ENCODE results near the gene TGM1. TPM values are rescaled to one million over a fixed set of nuclear protein-coding genes. Genes with fewer than 3 reads are reported as not detected.

Gene TGM1
- total and polyA plus RNA-seq, 7 experiments from 2014 or later: 4.8 to 12.9 (median 7.1) TPM; not detected in 2

DNA sequence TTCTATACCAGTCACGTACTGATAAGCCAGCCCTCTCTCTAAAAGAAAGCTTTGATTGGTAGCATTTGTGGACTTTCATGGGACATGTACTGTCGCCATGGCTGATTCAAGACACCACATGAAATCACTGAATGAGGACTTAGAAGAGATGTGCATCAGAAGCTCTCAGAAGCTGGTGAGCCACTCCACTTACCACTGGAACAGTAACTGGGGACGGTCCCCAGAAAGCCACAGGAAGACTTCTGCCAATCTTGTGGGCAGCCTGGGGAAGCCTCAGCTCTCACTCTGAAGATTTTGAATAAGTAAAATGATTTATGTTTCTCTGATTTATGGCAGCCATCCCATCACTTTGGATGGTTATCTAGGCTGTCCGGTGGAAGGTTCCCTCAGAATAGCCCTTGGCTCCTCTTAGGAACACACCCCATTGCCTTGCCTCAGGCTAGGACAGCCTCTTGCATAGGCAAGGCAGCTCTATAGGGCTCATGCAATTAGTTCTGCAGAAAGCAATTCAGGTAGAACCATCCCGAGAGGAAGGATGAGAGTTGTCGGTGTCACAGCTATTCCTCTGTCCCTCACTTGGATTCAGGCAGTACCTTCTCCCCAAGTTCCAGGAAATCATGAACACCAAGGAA lies 26.8 kb upstream of the TGM1 start:
- Histone ChIP-seq H3K36me3 (ENCODE audit: control insufficient read depth in 2 of 3, insufficient read depth in 3 of 3, low read length in 3 of 3) (peaks cover 0 to 38% (median 5%) of the 10 kb centered on the region in 3 experiments), H3K4me3 (ENCODE audit: low read length) (no peak overlapping the region), H3K4me1 (ENCODE audit: control insufficient read depth in 2 of 2, insufficient read depth in 2 of 2, low read length in 2 of 2) (no peaks in the 10 kb centered on the region), H3K9me3 (ENCODE audit: control insufficient read depth in 2 of 3, low read length in 3 of 3) (no peaks in the 10 kb centered on the region), H3K27ac (ENCODE audit: low read depth, low read length) (no peak overlapping the region), H3K27me3 (ENCODE audit: control insufficient read depth in 2 of 2, insufficient read depth in 2 of 2, low read length in 2 of 2) (no peaks in the 10 kb centered on the region)
- Mint-ChIP-seq H3K27ac (peak overlapping the region in 1 of 9 donors; percentile 28), H3K4me1 (peaks cover 0 to 17% (median 3%) of the 10 kb centered on the region in 7 donors), H3K4me3 (no peak overlapping the region), H3K27me3 (peaks cover 0 to 2% (median 0%) of the 10 kb centered on the region in 5 donors), H3K9me3 (peaks cover 0 to 2% (median 0%) of the 10 kb centered on the region in 11 donors), H3K36me3 (peaks cover 0 to 28% (median 12%) of the 10 kb centered on the region in 5 donors)
- DNase-seq: peak in 1 of 9 donors; percentile 62
- CTCF ChIA-PET: interaction anchor here (0.6 to 2.1 kb wide), 8 partner anchors 10 to 46 kb away, joined by 3 to 8 read pairs (median 4); partner anchors contain the start of genes CIDEB, DHRS1, NOP9 and TINF2
- POLR2A ChIA-PET: interaction anchor here (0.8 to 4.2 kb wide), 8 partner anchors 10 to 83 kb away, joined by 3 to 21 read pairs (median 4); partner anchors contain the start of genes DHRS1, NOP9, RABGGTA and TINF2
- intact Hi-C loops (cut with micrococcal nuclease): no loop called here
- peak; percentile 63 for ATAC-seq

GRCh38 chr14:24286996-24287395 lies 24.0 kb upstream of the TGM1 start:
- ChIA-PET POLR2A (no interaction called here), CTCF (interaction anchor here (1.2 kb wide), 1 partner anchor 44 kb away, joined by 5 read pairs; the partner anchor contains the start of gene TINF2)
- intact Hi-C loops (cut with micrococcal nuclease): no loop called here
- peaks cover 0 to 17% (median 3%) of the 10 kb centered on the region in 7 donors for H3K4me1 Mint-ChIP-seq
- H3K4me3 Mint-ChIP-seq: no peak overlapping the region
- Histone ChIP-seq H3K36me3 (ENCODE audit: control insufficient read depth in 2 of 3, insufficient read depth in 3 of 3, low read length in 3 of 3) (peaks cover 0 to 28% (median 5%) of the 10 kb centered on the region in 3 experiments), H3K4me3 (ENCODE audit: low read length) (no peak overlapping the region), H3K27ac (ENCODE audit: low read depth, low read length) (no peak overlapping the region), H3K27me3 (ENCODE audit: control insufficient read depth in 2 of 2, insufficient read depth in 2 of 2, low read length in 2 of 2) (no peaks in the 10 kb centered on the region), H3K4me1 (ENCODE audit: control insufficient read depth in 2 of 2, insufficient read depth in 2 of 2, low read length in 2 of 2) (no peaks in the 10 kb centered on the region), H3K9me3 (ENCODE audit: control insufficient read depth in 2 of 3, low read length in 3 of 3) (no peaks in the 10 kb centered on the region)
- no peak for DNase-seq
- H3K27ac Mint-ChIP-seq: peak overlapping the region in 1 of 9 donors; percentile 32
- no peaks in the 10 kb centered on the region for H3K9me3 Mint-ChIP-seq
- peaks cover 0 to 2% (median 0%) of the 10 kb centered on the region in 5 donors for H3K27me3 Mint-ChIP-seq
- H3K36me3 Mint-ChIP-seq: peaks cover 0 to 20% (median 10%) of the 10 kb centered on the region in 5 donors
- ATAC-seq: no peak

GRCh38 chr14:24285351-24285750 lies 22.4 kb upstream of the TGM1 start:
- H3K4me1 ChIP-seq (ENCODE audit: control insufficient read depth in 2 of 2, insufficient read depth in 2 of 2, low read length in 2 of 2): no peaks in the 10 kb centered on the region
- ATAC-seq: no peak
- no peaks in the 10 kb centered on the region for H3K9me3 ChIP-seq (ENCODE audit: control insufficient read depth in 2 of 3, low read length in 3 of 3)
- ChIA-PET CTCF (no interaction called here), POLR2A (no interaction called here)
- peaks cover 0 to 12% (median 0%) of the 10 kb centered on the region in 3 experiments for H3K36me3 ChIP-seq (ENCODE audit: control insufficient read depth in 2 of 3, insufficient read depth in 3 of 3, low read length in 3 of 3)
- Mint-ChIP-seq H3K4me1 (peaks cover 2 to 18% (median 4%) of the 10 kb centered on the region in 7 donors), H3K9me3 (no peaks in the 10 kb centered on the region), H3K4me3 (no peak overlapping the region), H3K27ac (peak overlapping the region in 3 of 9 donors; percentile 2 to 88 (median 28)), H3K36me3 (peaks cover 0 to 5% (median 2%) of the 10 kb centered on the region in 5 donors), H3K27me3 (peaks cover 0 to 2% (median 0%) of the 10 kb centered on the region in 5 donors)
- no peak for DNase-seq
- H3K4me3 ChIP-seq (ENCODE audit: low read length): no peak overlapping the region
- no peak overlapping the region for H3K27ac ChIP-seq (ENCODE audit: low read depth, low read length)
- H3K27me3 ChIP-seq (ENCODE audit: control insufficient read depth in 2 of 2, insufficient read depth in 2 of 2, low read length in 2 of 2): no peaks in the 10 kb centered on the region
- intact Hi-C loops (cut with micrococcal nuclease): no loop called here

GRCh38 chr14:24284501-24285035 lies 21.6 kb upstream of the TGM1 start:
- peaks cover 0 to 2% (median 0%) of the 10 kb centered on the region in 5 donors for H3K27me3 Mint-ChIP-seq
- no peak overlapping the region for H3K4me3 ChIP-seq (ENCODE audit: low read length)
- H3K4me1 ChIP-seq (ENCODE audit: control insufficient read depth in 2 of 2, insufficient read depth in 2 of 2, low read length in 2 of 2): peaks cover 1 to 5% of the 10 kb centered on the region in 2 donors
- H3K27me3 ChIP-seq (ENCODE audit: control insufficient read depth in 2 of 2, insufficient read depth in 2 of 2, low read length in 2 of 2): no peaks in the 10 kb centered on the region
- peaks cover 0 to 4% (median 0%) of the 10 kb centered on the region in 3 experiments for H3K36me3 ChIP-seq (ENCODE audit: control insufficient read depth in 2 of 3, insufficient read depth in 3 of 3, low read length in 3 of 3)
- POLR2A ChIA-PET: no interaction called here
- no peak overlapping the region for H3K4me3 Mint-ChIP-seq
- intact Hi-C loops (cut with micrococcal nuclease): no loop called here
- H3K27ac Mint-ChIP-seq: peak overlapping the region in 1 of 9 donors; percentile 88
- no peaks in the 10 kb centered on the region for H3K9me3 Mint-ChIP-seq
- ATAC-seq (no peak), DNase-seq (no peak)
- peaks cover 0 to 1% (median 0%) of the 10 kb centered on the region in 5 donors for H3K36me3 Mint-ChIP-seq
- CTCF ChIA-PET: interaction anchor here (1.9 kb wide), 1 partner anchor 13 kb away, joined by 6 read pairs; no protein-coding TSS in a partner anchor
- H3K27ac ChIP-seq (ENCODE audit: low read depth, low read length): no peak overlapping the region
- H3K9me3 ChIP-seq (ENCODE audit: control insufficient read depth in 2 of 3, low read length in 3 of 3): no peaks in the 10 kb centered on the region
- H3K4me1 Mint-ChIP-seq: peaks cover 10 to 16% (median 12%) of the 10 kb centered on the region in 7 donors

DNA sequence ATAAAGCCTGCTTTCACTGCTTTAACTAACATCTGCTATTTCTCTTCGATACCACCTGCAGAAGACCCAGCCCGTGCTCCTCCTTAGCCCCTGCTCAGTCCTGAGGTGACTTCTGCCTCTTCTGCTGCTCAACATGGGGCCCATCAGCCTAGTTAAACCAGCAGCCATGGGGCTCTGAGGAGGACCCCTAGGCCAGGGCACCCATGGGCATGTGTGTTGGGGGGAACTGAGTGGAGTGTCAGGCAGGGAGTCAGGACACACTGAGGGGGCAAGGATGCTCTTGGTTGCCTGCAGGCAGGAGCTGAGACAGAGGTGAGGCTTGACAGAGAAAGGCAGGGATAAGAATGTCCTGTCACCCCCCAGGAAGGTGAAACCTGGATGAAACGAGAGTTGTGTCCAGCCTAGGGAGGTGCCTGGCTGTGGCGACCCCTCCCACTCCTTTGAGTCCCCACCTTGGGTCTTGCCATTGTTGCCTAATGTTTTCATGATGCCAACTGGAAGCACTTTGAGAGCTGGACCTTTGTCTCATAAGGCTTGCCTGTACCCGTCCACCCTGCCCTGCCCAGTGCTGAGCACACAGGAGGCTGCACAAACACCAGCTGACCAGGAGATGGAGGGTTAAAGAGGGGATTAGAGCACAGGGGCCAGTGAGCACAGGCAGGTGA lies 21.0 kb upstream of the TGM1 start:
- Histone ChIP-seq H3K36me3 (ENCODE audit: control insufficient read depth in 2 of 3, insufficient read depth in 3 of 3, low read length in 3 of 3) (no peaks in the 10 kb centered on the region), H3K4me1 (ENCODE audit: control insufficient read depth in 2 of 2, insufficient read depth in 2 of 2, low read length in 2 of 2) (peaks cover 6 to 11% of the 10 kb centered on the region in 2 donors), H3K27ac (ENCODE audit: low read depth, low read length) (no peak overlapping the region), H3K4me3 (ENCODE audit: low read length) (no peak overlapping the region), H3K9me3 (ENCODE audit: control insufficient read depth in 2 of 3, low read length in 3 of 3) (no peaks in the 10 kb centered on the region), H3K27me3 (ENCODE audit: control insufficient read depth in 2 of 2, insufficient read depth in 2 of 2, low read length in 2 of 2) (no peaks in the 10 kb centered on the region)
- H3K4me1 Mint-ChIP-seq: peaks cover 16 to 20% (median 18%) of the 10 kb centered on the region in 7 donors
- ATAC-seq (no peak), DNase-seq (no peak)
- no peak overlapping the region for H3K4me3 Mint-ChIP-seq
- ChIA-PET CTCF (interaction anchor here (1.9 kb wide), 1 partner anchor 14 kb away, joined by 6 read pairs; no protein-coding TSS in a partner anchor), POLR2A (interaction anchor here (0.8 to 0.9 kb wide), 2 partner anchors 12 to 40 kb away, joined by 4 read pairs; partner anchors contain the start of gene RABGGTA)
- peaks cover 0 to 1% (median 0%) of the 10 kb centered on the region in 5 donors for H3K36me3 Mint-ChIP-seq
- intact Hi-C loops (cut with micrococcal nuclease): no loop called here
- no peaks in the 10 kb centered on the region for H3K9me3 Mint-ChIP-seq
- peaks cover 0 to 2% (median 0%) of the 10 kb centered on the region in 5 donors for H3K27me3 Mint-ChIP-seq
- peak overlapping the region in 3 of 9 donors; percentile 32 to 74 (median 47) for H3K27ac Mint-ChIP-seq

DNA sequence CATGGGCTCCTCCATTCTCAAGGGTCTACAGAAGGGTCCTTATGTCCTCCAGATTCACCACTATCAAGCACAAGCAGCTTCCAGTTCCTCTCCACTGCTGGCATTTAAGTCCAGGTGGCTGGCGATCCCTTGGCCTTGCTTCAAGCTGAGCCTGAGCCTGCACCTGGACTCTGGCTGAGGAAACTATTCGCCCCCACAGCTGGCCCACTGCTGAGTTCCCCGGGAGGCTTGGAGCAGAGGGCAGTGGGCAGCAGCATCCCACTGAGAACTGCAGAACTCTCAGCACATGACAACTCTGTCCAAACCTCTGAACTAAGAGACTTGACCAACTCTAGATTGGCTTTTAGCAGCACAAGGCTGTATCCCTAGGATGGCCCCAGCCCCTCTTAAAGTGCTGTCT lies 19.8 kb upstream of the TGM1 start:
- no peaks in the 10 kb centered on the region for H3K27me3 ChIP-seq (ENCODE audit: control insufficient read depth in 2 of 2, insufficient read depth in 2 of 2, low read length in 2 of 2)
- no peak overlapping the region for H3K4me3 ChIP-seq (ENCODE audit: low read length)
- Mint-ChIP-seq H3K36me3 (peaks cover 0 to 1% (median 0%) of the 10 kb centered on the region in 5 donors), H3K27me3 (peaks cover 0 to 2% (median 0%) of the 10 kb centered on the region in 5 donors), H3K9me3 (peaks cover 0 to 3% (median 0%) of the 10 kb centered on the region in 11 donors), H3K4me3 (no peak overlapping the region), H3K27ac (peak overlapping the region in 2 of 9 donors; percentile 22 to 73), H3K4me1 (peaks cover 22 to 27% (median 27%) of the 10 kb centered on the region in 7 donors)
- H3K36me3 ChIP-seq (ENCODE audit: control insufficient read depth in 2 of 3, insufficient read depth in 3 of 3, low read length in 3 of 3): no peaks in the 10 kb centered on the region
- ChIA-PET POLR2A (interaction anchor here (0.9 kb wide), 1 partner anchor 12 kb away, joined by 3 read pairs; no protein-coding TSS in a partner anchor), CTCF (interaction anchor here (0.6 to 1.9 kb wide), 4 partner anchors 15 to 149 kb away, joined by 3 to 6 read pairs (median 4); partner anchors contain the start of gene CIDEB)
- no peak overlapping the region for H3K27ac ChIP-seq (ENCODE audit: low read depth, low read length)
- DNase-seq (no peak), ATAC-seq (no peak)
- peaks cover 6 to 14% of the 10 kb centered on the region in 2 donors for H3K4me1 ChIP-seq (ENCODE audit: control insufficient read depth in 2 of 2, insufficient read depth in 2 of 2, low read length in 2 of 2)
- no peaks in the 10 kb centered on the region for H3K9me3 ChIP-seq (ENCODE audit: control insufficient read depth in 2 of 3, low read length in 3 of 3)
- intact Hi-C loops (cut with micrococcal nuclease): no loop called here
